ENCODE results near the gene SLC13A3.

Gene SLC13A3

GRCh38 chr20:46605978-46606816 lies 45.1 kb downstream of the SLC13A3 start:
- DNase-seq (ENCODE audit: low read depth in 3 of 3), result no peak

DNA sequence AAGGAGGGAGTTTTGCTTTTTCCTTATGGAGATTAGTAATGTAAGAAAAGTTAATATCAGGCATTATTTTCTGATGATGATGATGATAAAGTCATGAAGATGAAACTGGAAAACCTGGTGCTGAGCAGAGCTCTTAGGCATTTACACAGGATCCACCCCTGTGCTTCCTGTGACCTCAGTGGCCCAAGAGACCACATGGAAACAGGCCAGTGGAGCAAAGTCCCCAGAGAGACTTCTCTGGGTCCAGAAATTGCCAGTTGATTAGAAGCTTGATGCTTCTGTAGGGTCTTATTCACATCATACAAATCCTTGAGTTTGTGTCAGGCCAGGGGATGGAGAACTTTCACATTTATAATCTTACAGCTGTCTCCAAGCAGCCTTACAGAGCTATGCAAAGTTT lies 46.1 kb downstream of the SLC13A3 start:
- DNase-seq (ENCODE audit: low read depth in 3 of 3), result no peak

GRCh38 chr20:46604551-46605133 lies 46.6 kb downstream of the SLC13A3 start:
- DNase-seq (ENCODE audit: low read depth in 3 of 3), result no peak

GRCh38 chr20:46602429-46602828 lies 48.8 kb downstream of the SLC13A3 start:
- no peak for DNase-seq (ENCODE audit: low read depth in 3 of 3)

DNA sequence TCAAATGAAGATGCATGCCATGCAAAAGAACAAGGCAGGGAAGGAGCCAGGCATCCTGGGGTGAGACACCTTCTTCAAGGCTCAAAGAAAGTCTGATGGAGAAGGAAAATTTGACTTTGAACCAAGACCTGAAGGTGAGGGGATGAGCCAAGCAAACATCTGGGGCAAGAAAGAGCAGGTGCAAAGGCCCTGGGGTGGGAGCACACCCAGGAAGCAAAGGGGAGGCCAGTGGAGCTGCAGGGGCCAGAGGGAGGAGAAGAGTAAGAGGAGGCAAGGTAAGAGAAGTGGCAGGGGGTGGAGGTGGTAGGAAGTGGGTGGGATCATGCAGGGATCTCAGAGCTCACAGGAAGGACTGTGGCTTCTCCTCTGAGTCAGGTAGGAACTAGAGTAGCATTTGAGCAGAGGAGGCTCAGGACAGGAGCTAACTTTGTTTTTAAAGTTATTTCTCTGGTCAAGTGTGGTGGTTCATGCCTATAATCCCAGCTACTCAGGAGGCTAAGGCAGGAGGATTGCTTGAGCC lies 49.6 kb downstream of the SLC13A3 start:
- no peak for DNase-seq (ENCODE audit: low read depth in 3 of 3)

DNA sequence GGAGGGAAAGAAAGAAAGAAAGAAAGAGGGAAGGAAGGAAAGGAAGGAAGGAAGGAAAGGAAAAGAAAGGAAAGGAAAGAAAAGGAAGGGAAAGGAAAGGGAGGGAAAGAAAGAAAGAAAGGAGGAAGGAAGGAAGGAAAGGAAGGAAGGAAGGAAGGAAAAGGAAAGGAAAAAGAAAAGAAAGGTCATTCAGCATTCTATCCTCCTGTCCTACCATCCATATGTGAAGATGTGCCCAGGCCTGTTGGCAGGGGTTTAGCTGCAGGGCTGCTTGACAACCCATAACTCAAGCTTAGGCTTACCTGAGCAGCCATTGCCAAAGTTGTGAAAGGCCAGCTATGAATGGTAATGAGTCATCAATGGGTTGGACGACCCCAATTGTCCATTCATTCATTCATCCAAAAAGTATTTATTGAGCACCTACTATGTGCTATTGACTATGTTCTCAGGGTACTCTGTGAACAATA lies 50.9 kb downstream of the SLC13A3 start:
- no peak for DNase-seq (ENCODE audit: low read depth in 3 of 3)

- no peak for DNase-seq (ENCODE audit: low read depth in 3 of 3)
Measured at GRCh38 chr20:46599227-46599987, 51.9 kb downstream of the SLC13A3 start.

GRCh38 chr20:46595933-46596332 lies 55.3 kb downstream of the SLC13A3 start:
- DNase-seq (ENCODE audit: low read depth in 3 of 3), result no peak

DNA sequence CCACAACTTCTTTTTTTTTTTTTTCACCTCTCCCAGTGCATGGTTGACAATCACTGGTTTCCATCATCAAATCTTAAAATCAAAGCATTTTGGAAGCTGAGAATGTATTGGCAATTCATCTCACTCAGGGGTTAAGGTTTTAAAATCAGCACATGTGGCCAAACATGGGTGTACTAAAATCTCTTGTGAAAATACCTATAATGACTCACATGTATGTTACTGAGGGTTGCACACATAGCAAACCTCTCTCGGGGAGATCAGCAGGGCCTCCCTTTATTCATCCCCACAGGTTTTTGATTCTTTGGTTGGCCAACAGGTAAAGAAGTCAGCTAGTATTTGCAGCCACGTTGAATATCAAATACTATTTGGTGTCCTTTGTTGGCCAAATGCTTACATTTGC lies 56.5 kb downstream of the SLC13A3 start:
- no peak for DNase-seq (ENCODE audit: low read depth in 3 of 3)

DNA sequence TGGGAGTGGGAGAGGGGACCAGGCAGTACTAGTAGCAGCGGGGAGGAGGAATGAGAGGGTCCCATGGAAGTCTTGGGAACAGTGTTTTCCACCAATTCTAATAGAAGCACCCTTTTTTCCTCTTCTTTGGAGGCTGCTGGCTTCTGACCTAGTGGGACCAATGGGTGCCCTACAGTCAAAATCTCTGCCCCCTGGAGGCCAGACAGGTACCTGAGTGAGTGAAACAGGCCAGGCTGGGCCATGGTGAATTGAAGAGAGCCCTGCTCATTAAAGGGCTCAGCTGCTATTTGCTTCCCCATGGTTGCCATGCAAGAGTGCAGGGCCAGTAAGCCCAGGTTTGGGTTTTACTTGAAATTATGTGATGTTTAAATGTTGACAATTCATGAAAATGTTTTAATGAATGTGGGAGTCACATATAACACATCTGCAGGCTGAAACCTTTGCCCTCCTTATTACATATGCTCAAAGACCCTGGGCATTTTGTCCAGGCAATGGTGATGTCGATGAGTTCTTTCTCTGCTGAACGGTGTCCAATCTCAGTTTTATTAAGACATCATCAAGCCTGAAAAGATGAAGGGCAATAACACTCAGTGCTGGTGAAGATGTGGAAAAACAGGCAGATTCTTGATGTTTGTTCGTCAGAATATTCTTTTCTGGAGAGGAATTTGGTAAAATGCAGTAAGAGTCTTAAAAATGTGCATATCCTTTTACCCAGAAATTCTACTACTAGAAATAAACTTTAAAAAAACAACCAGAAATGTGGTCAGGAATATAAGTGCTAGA lies 58.5 kb downstream of the SLC13A3 start:
- no peak for DNase-seq (ENCODE audit: low read depth in 3 of 3)

DNA sequence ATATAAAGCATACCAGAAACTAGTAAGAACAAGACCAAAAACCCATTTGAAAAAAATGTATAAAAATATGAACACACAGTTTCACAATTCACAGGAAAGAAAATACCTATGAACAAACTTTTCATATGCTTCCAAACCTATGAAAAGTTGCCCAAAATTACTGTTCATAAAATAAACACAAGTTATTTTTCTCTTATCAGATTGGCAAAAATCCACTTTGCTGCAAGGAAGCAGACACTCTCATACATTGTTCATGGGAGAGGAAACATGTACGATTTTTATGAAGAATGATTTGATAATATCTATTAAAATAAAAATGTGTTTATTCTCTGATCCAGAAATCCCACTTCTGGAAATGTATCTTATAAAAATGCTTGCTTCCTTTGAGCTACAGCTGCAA lies 60.8 kb downstream of the SLC13A3 start:
- DNase-seq (ENCODE audit: low read depth in 3 of 3), result no peak

DNA sequence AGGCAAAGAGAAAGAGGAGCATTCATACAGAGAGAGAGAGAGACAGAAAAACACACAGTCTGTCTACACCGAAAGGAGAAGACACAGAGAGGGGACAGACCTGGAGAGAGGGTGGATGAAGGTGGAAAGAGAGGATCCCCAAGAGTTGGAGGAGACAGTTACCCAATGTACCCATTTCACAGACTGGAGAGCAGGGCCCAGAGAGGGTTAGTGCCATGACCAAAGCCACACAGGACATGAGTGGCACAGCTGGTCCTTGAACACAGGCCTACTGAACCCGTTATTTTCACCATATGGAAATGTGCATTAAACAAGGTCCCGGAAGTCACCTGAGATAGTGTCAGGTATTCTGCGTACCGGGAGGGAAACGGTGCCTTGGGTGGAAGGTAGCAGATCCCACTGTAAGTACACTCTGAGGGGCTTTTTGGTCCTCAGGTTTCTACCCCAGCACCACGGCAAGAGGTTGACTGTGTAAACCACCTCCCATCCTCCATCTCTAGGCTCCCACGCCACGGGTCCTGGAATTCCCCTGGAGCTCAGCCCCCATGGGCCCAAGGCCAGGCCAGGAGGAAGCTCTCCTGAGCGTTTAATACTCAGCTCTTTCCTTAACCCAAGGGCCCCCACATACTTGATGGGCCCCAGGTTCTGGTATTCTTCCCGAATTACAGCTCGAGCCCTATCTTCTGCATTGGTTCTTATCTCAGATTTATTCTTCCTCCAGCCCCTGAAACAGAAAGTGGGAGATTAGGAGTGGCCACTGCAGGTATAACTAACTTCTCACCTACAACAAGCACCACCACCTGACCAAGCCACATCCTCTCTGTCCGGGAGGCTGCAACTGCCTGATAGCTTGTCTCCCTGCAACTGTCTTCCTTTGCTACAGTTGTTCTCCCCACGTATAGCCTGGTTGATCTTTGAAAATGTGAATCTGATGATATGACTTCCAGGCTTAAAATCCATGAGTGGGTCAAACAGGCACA lies 62.4 kb downstream of the SLC13A3 start:
- DNase-seq (ENCODE audit: low read depth in 3 of 3), result no peak

DNA sequence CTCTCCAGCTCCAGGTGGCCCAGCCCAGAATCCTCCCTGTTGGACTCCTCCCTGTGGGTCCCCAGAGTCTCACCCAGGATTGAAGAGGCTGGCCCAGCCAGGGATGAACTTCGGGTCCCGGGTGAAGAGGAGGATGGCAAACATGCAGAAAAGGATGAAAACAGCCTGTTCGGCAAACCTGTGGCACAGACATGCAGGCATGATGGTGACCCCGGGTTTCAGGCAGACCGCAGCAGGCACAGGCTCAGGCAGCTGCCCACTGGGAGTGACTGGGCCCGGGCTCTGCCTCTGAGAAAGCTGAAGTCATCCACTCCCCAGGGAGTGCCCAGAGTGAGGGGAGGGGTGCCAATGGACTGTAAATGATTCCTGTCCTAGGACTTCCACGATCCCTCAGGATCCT lies 63.3 kb downstream of the SLC13A3 start:
- no peak for DNase-seq (ENCODE audit: low read depth in 3 of 3)

- DNase-seq (ENCODE audit: low read depth in 3 of 3), result no peak
Measured at GRCh38 chr20:46586724-46587123, 64.5 kb downstream of the SLC13A3 start.

DNA sequence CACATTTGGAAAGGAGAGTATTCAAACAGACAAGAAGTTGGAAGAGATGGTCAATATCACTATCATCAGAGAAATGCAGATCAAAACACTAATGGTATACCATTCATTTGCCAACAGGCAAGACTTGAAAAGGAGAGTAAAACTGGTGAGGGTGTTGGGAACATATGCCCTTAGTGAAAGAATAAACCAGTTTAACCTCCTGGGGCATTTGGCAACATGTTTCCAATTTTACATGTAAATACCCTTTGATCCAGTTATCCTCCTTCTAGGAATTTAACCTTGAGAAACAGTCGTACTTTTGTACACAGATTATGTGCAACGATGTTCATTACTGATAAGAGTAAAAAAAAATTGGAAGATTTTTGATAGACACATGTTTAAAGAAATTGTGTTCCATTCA lies 66.8 kb downstream of the SLC13A3 start:
- DNase-seq (ENCODE audit: low read depth in 3 of 3), result no peak

GRCh38 chr20:46583411-46584214 lies 67.6 kb downstream of the SLC13A3 start:
- no peak for DNase-seq (ENCODE audit: low read depth in 3 of 3)

DNA sequence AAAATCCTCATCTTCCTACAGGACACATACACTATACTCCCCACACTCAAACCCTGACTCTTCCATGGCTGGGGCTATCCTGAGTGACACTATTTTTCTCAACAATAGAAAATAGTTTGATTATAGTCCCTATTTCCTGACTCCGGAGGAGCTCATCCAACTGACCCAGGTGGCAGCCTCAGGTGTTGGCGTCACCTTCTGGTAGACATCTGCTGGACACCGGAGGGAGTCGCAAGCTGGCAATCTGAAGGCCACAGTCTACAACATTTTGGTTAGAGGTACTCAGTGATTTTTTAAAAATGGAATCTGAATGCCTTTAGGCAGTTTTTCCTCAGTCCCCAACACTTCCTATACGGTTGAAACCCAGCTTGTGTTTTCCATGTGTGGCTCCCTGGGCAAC lies 68.6 kb downstream of the SLC13A3 start:
- DNase-seq (ENCODE audit: low read depth in 3 of 3), result no peak

DNA sequence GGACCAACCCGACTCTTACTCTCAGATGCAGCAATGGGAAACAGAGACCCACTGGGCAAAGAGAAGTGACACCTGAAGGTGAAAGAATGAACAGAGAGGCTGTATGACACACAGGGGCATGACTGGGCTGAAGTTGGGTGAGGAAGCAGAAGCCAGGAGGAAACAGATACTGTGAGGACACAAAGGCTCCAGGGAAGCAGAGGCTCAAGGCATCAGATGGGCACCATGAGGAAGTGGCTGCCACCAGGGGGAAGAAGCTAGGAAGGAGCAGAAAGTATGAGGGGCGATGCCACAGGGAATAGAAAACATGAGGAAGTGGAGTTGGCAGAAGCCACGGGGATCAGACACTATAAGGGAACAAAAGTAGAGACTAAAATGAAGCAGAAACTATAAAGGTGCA lies 69.9 kb downstream of the SLC13A3 start:
- DNase-seq (ENCODE audit: low read depth in 3 of 3), result no peak

DNA sequence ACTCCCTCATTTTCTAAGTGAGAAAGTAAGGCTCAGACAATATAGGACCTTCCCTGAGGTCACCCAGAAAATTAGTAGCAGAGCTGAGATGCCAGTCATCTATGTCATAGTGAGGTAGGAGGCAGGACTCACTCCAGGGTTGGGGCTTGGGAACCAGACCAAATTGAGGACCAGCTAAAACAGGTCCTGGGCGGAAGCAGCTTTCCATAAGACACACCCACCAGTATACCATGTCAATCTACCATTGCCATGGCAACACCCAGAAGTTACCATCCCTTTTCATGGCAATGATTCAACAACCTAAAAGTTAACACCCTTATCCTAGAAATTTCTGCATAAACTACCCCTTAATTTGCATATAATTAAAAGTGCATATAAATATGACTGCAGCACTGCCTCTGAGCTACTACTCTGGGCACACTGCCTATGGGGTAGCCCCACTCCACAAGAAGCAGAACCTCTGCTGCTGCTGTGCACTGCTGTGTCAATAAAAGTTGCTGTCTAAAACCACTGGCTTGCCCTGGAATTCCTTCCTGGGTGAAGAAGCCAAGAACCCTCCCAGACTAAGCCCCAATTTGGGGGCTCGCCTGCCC lies 70.5 kb downstream of the SLC13A3 start:
- no peak for DNase-seq (ENCODE audit: low read depth in 3 of 3)
